ENCODE data around the gene KCNIP3. TPM values are rescaled to one million over a fixed set of nuclear protein-coding genes. Genes with fewer than 3 reads are reported as not detected.
A peak's percentile ranks its signal among the peaks of the same experiment; 100 is the strongest.
"Not testable (repeated sequence)": the region's sequence is repeated elsewhere in the genome, so short reads cannot be mapped to it uniquely, and the experiment has no call there.

KCNIP3 gene
- total RNA-seq, 2 donors from 2014 or later: 1.5 to 2.3 TPM

DNA sequence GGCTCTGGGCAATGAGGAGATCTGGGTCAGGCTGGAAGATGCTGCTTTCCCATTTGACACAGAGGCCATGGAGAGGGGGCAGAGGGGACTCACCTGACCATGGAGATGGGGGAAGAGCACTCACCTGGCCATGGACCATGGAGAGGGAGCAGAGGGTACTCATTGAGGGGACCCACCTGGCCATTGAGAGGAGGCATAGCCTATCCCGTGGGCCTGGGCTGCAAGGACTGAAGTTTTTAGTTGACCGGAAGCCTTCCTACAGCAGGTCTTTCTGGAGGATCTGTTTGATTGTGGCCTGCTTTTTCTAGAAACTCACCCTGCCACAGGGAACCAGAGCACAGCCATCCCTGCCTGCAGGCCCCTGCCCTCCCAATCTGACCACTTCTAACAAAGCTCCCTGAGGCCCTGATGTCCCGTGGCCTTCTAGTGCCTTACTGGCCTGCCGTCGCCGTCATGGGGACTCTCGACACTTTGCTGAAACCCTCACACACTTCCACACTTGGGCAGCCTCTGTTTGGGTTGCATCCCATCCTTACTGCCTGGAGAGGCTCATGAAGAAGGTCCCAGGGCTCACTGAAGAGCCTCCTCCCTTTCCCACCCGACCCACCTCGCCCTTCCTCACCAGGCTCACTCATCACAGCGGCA, 28.0 kb upstream of the KCNIP3 start:
- Histone ChIP-seq H3K4me1 (peaks cover 4% of the 10 kb centered on the region), H3K36me3 (no peaks in the 10 kb centered on the region), H3K27me3 (no peaks in the 10 kb centered on the region), H3K9ac (ENCODE audit: low read depth in 2 of 2, low read length in 2 of 2) (no peak overlapping the region), H3K9me3 (no peaks in the 10 kb centered on the region), H3K4me3 (no peak overlapping the region), H3K27ac (no peak overlapping the region)
- TF ChIP-seq, protein P1, sequence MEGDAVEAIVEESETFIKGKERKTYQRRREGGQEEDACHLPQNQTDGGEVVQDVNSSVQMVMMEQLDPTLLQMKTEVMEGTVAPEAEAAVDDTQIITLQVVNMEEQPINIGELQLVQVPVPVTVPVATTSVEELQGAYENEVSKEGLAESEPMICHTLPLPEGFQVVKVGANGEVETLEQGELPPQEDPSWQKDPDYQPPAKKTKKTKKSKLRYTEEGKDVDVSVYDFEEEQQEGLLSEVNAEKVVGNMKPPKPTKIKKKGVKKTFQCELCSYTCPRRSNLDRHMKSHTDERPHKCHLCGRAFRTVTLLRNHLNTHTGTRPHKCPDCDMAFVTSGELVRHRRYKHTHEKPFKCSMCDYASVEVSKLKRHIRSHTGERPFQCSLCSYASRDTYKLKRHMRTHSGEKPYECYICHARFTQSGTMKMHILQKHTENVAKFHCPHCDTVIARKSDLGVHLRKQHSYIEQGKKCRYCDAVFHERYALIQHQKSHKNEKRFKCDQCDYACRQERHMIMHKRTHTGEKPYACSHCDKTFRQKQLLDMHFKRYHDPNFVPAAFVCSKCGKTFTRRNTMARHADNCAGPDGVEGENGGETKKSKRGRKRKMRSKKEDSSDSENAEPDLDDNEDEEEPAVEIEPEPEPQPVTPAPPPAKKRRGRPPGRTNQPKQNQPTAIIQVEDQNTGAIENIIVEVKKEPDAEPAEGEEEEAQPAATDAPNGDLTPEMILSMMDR (IDR thresholded peaks at IDR 0.05): no peak
- intact Hi-C loops (cut with DNase I): no loop called here
- peak; percentile 12 for DNase-seq

DNA sequence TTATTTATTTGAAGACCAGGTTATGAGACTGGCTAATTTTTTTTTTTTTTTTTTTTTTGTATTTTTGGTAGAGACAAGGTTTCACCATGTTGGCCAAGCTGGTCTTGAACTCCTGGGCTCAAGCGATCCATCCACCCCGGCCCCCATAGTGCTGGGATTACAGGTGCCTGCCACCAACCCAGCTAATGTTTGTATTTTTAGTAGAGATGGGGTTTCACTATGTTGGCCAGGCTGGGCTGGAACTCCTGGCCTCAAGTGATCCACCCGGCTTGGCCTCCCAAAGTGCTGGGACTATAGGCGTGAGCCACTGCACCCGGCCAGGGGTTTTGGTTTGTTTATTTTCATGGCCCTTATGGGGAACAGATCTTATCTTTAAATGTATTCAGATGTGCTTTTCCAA, 27.4 kb upstream of the KCNIP3 start:
- H3K36me3 ChIP-seq; intact Hi-C loops (cut with DNase I); H3K4me1 ChIP-seq; H3K9ac ChIP-seq (ENCODE audit: low read depth in 2 of 2, low read length in 2 of 2); H3K9me3 ChIP-seq; H3K27me3 ChIP-seq; DNase-seq; H3K4me3 ChIP-seq; H3K27ac ChIP-seq: not testable (repeated sequence)

DNA sequence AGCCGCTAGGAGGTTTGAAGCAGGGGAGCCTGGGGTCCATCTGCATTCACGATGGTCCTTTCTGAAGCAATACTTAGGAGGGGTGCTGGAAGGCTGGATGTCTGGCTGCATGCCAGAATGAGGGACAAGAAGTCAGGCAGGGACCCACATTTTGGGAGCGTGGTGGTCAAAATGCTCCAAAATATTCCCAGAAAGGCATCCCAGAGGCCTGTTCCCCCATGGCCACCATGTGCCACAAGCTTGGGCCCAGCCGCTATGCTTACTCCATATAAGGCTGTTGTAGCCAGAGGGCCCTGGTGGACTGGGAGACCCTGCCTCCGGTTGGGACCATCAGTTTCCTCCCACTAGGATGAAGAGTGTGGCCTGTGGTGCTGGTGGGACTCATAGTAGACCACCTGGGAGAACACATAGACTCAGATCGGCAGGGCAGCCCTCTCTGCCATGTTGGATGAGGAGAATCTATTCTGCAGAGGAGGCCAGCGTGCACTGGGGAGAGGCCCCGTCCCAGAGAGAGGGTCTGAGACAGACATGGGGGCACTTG, 26.5 kb upstream of the KCNIP3 start:
- no peaks in the 10 kb centered on the region for H3K9me3 ChIP-seq
- H3K36me3 ChIP-seq: no peaks in the 10 kb centered on the region
- peak; percentile 13 for DNase-seq
- H3K4me3 ChIP-seq: no peak overlapping the region
- intact Hi-C loops (cut with DNase I): no loop called here
- no peak overlapping the region for H3K9ac ChIP-seq (ENCODE audit: low read depth in 2 of 2, low read length in 2 of 2)
- H3K27me3 ChIP-seq: no peaks in the 10 kb centered on the region
- no peak overlapping the region for H3K27ac ChIP-seq
- H3K4me1 ChIP-seq: peaks cover 4% of the 10 kb centered on the region
- TF ChIP-seq, protein P1 (IDR thresholded peaks at IDR 0.05): no peak

DNA sequence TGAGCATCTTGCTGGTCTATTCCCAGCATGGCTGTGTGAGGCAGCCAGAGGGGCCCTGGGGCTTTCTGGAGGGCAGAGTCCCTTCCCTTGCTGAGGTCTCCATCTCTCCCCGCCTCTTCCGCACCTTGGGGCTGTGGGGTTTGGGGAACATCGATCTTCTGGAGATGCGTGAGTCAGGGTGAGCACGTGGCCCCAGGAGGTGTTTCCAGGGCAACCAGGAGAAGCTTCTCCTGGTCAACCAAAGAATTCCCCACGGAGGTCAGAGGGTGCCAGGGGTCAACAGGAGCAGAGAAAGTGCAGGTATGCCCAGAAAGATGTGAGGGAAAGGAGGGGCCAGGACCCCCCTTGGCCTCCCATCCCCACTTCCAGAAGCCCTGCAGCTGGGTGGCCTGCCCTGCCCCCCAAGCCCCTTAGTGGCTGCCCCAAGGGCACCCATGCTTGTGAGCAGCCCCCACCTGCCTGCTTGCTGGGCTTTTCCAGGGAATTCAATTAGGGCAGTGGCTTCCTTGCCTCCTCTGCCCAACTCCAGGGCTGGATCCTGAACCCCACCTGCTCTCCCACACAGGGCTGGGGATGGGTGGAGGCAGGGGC, 25.7 kb upstream of the KCNIP3 start:
- H3K4me3 ChIP-seq: no peak overlapping the region
- intact Hi-C loops (cut with DNase I): no loop called here
- peak; percentile 16 for DNase-seq

DNA sequence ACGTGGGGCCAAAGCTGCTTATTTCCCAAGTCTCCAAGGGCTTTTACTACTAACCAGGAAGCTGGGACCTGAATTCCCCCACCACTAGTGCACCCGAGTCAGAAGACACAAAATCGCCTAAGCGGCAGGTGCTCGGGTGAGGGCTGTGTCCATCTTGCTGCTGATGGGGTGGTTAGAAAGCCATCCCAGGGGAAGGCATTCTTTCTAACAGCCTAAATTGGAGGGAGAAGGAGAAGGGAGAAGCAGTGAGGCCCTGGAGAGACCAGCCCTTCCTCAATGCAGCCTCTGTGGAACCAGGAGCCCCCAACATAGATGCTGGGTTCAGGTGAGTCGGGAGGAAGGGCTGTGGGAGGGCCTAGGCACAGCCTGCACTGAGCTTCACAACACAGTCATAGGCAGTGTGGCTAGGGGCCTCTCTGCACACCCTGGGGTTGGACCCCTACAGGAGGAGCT, 24.8 kb upstream of the KCNIP3 start:
- Histone ChIP-seq H3K9me3 (no peaks in the 10 kb centered on the region), H3K4me3 (no peak overlapping the region), H3K9ac (ENCODE audit: low read depth in 2 of 2, low read length in 2 of 2) (no peak overlapping the region), H3K4me1 (peaks cover 4% of the 10 kb centered on the region), H3K27ac (no peak overlapping the region), H3K27me3 (no peaks in the 10 kb centered on the region), H3K36me3 (no peaks in the 10 kb centered on the region)
- intact Hi-C loops (cut with DNase I): no loop called here
- TF ChIP-seq, protein P1 (IDR thresholded peaks at IDR 0.05): no peak
- peak; percentile 10 for DNase-seq

More for the DNA sequence above, 25.7 kb upstream of the KCNIP3 start:
- no peaks in the 10 kb centered on the region for H3K27me3 ChIP-seq
- TF ChIP-seq, protein P1 (IDR thresholded peaks at IDR 0.05): no peak
- no peaks in the 10 kb centered on the region for H3K36me3 ChIP-seq
- no peak overlapping the region for H3K27ac ChIP-seq
- no peaks in the 10 kb centered on the region for H3K9me3 ChIP-seq
- peaks cover 4% of the 10 kb centered on the region for H3K4me1 ChIP-seq
- no peak overlapping the region for H3K9ac ChIP-seq (ENCODE audit: low read depth in 2 of 2, low read length in 2 of 2)

DNA sequence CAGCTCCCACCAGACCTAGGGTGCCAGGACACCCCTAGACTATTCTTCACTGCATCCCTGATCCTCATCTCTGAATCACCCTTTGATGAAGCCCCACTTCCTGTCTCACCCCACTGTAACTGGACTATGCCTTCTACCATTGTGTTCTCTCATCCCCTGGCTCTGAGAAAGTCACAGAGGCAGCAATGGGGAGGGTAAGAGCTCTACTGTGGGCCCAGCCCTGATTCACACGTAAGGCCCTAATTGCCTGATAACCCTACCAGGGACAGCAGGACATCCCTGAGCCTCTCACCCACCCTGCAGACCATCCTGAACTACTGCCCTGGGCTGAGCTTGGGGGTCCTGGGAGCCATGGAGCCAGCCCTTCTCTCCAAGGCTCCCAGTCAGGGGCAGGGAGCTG, 24.4 kb upstream of the KCNIP3 start:
- no peaks in the 10 kb centered on the region for H3K9me3 ChIP-seq
- no peak overlapping the region for H3K9ac ChIP-seq (ENCODE audit: low read depth in 2 of 2, low read length in 2 of 2)
- H3K4me1 ChIP-seq: peaks cover 4% of the 10 kb centered on the region
- H3K27me3 ChIP-seq: no peaks in the 10 kb centered on the region
- no peaks in the 10 kb centered on the region for H3K36me3 ChIP-seq
- H3K27ac ChIP-seq: no peak overlapping the region
- TF ChIP-seq, protein P1 (IDR thresholded peaks at IDR 0.05): no peak
- H3K4me3 ChIP-seq: no peak overlapping the region
- DNase-seq: peak; percentile 8
- intact Hi-C loops (cut with DNase I): no loop called here
